ENCODE data around the gene CACNA2D4.

Gene CACNA2D4

GRCh38 chr12:1791104-1791841 is 127.2 kb downstream of the CACNA2D4 start:
- H3K4me3 ChIP-seq (replicated peaks; ENCODE audit: low read depth, low read length) = no peak overlapping the region
- no peak for DNase-seq (ENCODE audit: extremely low read depth, insufficient read length)
- TF ChIP-seq CTCF (IDR thresholded peaks at IDR 0.05; ENCODE audit: insufficient read depth, low read length, poor library complexity, severe bottlenecking) = peak; percentile 77

GRCh38 chr12:1790444-1790843 is 128.0 kb downstream of the CACNA2D4 start:
- peaks cover 10% of the 10 kb centered on the region for H3K36me3 ChIP-seq (ENCODE audit: control insufficient read depth, insufficient read depth, low read length)
- no peak for DNase-seq (ENCODE audit: extremely low read depth, insufficient read length)
- H3K4me3 ChIP-seq (replicated peaks; ENCODE audit: low read depth, low read length) = no peak overlapping the region
- no peak for TF ChIP-seq CTCF (IDR thresholded peaks at IDR 0.05; ENCODE audit: insufficient read depth, low read length, poor library complexity, severe bottlenecking)
- H3K27me3 ChIP-seq (replicated peaks; ENCODE audit: control insufficient read depth, insufficient read depth, low read length) = no peaks in the 10 kb centered on the region

More at GRCh38 chr12:1791104-1791841, 127.2 kb downstream of the CACNA2D4 start:
- H3K36me3 ChIP-seq (ENCODE audit: control insufficient read depth, insufficient read depth, low read length) = peaks cover 10% of the 10 kb centered on the region
- no peaks in the 10 kb centered on the region for H3K27me3 ChIP-seq (replicated peaks; ENCODE audit: control insufficient read depth, insufficient read depth, low read length)

- no peaks in the 10 kb centered on the region for H3K27me3 ChIP-seq (replicated peaks; ENCODE audit: control insufficient read depth, insufficient read depth, low read length)
- H3K4me3 ChIP-seq (replicated peaks; ENCODE audit: low read depth, low read length) = no peak overlapping the region
- TF ChIP-seq CTCF (IDR thresholded peaks at IDR 0.05; ENCODE audit: insufficient read depth, low read length, poor library complexity, severe bottlenecking) = no peak
- peaks cover 13% of the 10 kb centered on the region for H3K36me3 ChIP-seq (ENCODE audit: control insufficient read depth, insufficient read depth, low read length)
- DNase-seq (ENCODE audit: extremely low read depth, insufficient read length) = no peak
Measured at GRCh38 chr12:1787714-1788113, 130.7 kb downstream of the CACNA2D4 start.

GRCh38 chr12:1782215-1782614 is 136.2 kb downstream of the CACNA2D4 start:
- no peaks in the 10 kb centered on the region for H3K27me3 ChIP-seq (replicated peaks; ENCODE audit: control insufficient read depth, insufficient read depth, low read length)
- H3K4me3 ChIP-seq (replicated peaks; ENCODE audit: low read depth, low read length) = no peak overlapping the region
- no peak for TF ChIP-seq CTCF (IDR thresholded peaks at IDR 0.05; ENCODE audit: insufficient read depth, low read length, poor library complexity, severe bottlenecking)
- DNase-seq (ENCODE audit: extremely low read depth, insufficient read length) = no peak
- H3K36me3 ChIP-seq (ENCODE audit: control insufficient read depth, insufficient read depth, low read length) = peaks cover 8% of the 10 kb centered on the region

- Histone ChIP-seq H3K36me3 (ENCODE audit: control insufficient read depth, insufficient read depth, low read length) (peaks cover 8% of the 10 kb centered on the region), H3K4me3 (replicated peaks; ENCODE audit: low read depth, low read length) (no peak overlapping the region), H3K27me3 (replicated peaks; ENCODE audit: control insufficient read depth, insufficient read depth, low read length) (no peaks in the 10 kb centered on the region)
- DNase-seq (ENCODE audit: extremely low read depth, insufficient read length) = no peak
- no peak for TF ChIP-seq CTCF (IDR thresholded peaks at IDR 0.05; ENCODE audit: insufficient read depth, low read length, poor library complexity, severe bottlenecking)
Measured at GRCh38 chr12:1781772-1782171, 136.7 kb downstream of the CACNA2D4 start.
